Stomach (tissue), 9 donors: ENCODE measurements around the gene SLC6A18. TPM values are rescaled to one million over a fixed set of nuclear protein-coding genes. Genes with fewer than 3 reads are reported as not detected.

Experiments used
- DNase-seq, 2 donors: peaks; one replicate each; pipeline versions ENCODE4 v3.0.0 to v3.0.0-alpha.2; 2013 to 2019
- H3K27ac ChIP-seq, 5 donors: fragments of 200-600 bp in 4 of 5; sonication (generic) in 4 of 5; one replicate each; pipeline ENCODE4 v1.5.1; 2013 to 2019; ENCODE audit warnings: mild to moderate bottlenecking in 1 of 5, moderate library complexity in 1 of 5
- H3K27me3 ChIP-seq, 3 donors: fragments of 200-600 bp; sonication (generic); one replicate each; pipeline ENCODE4 v1.5.1; 2017 to 2019; ENCODE audit warnings: mixed run types in 1 of 3
- H3K36me3 ChIP-seq, 4 donors: fragments of 200-600 bp; sonication (generic); 1 replicate in 3 of 4; 2 replicates in 1 of 4; pipeline ENCODE4 v1.5.1; 2016 to 2019
- H3K4me1 ChIP-seq, 4 donors: fragments of 200-600 bp; sonication (generic); one replicate each; pipeline ENCODE4 v1.5.1; 2016 to 2019
- H3K4me3 ChIP-seq, 4 donors: fragments of 200-600 bp; sonication (generic) in 3 of 4; one replicate each; pipeline ENCODE4 v1.5.1; 2016 to 2019; ENCODE audit warnings: mild to moderate bottlenecking in 1 of 4
- H3K9me3 ChIP-seq, 4 donors: fragments of 200-600 bp; sonication (generic); one replicate each; pipeline ENCODE4 v1.5.1; 2016 to 2019
- CTCF ChIP-seq, 7 experiments: fragments of 450-650 bp in 4 of 7; fragments of 200-600 bp in 3 of 7; sonication (generic) in 3 of 7; IDR thresholded peaks; one replicate each; pipeline ENCODE4 v1.5.1; 2016 to 2019; ENCODE audit warnings: antibody characterized with exemption in 7 of 7, control low read depth in 2 of 7, mild to moderate bottlenecking in 1 of 7
- EP300 ChIP-seq: sonication (generic); formaldehyde crosslinking; IDR thresholded peaks from one replicate; pipeline ENCODE4 v1.6.1; 2017; ENCODE audit warnings: antibody characterized with exemption
- POLR2A ChIP-seq, 4 donors: fragments of 450-650 bp; IDR thresholded peaks; one replicate each; pipeline ENCODE4 v1.6.1; 2016; ENCODE audit warnings: antibody characterized with exemption in 4 of 4, control low read depth in 2 of 4, mild to moderate bottlenecking in 1 of 4, moderate library complexity in 1 of 4
- POLR2AphosphoS5 ChIP-seq, 3 donors: sonication (generic); formaldehyde crosslinking; IDR thresholded peaks; one replicate each; pipeline ENCODE4 v1.6.1; 2016; ENCODE audit warnings: antibody characterized with exemption in 3 of 3
- WGBS, 5 donors: extraction: QIAGEN DNeasy Blood & Tissue Kit in 3 of 5; methylation state at CpG; one replicate each; pipeline versions ENCODE4 v1.1.5 to v1.1.7; 2013 to 2018; 5-methylcytosine and 5-hydroxymethylcytosine counted together
- intact Hi-C: fragments of 100-400 bp; cut with DNase I; formaldehyde crosslinking; loops from one replicate; pipeline ENCODE4 v1.15.1; 2023; ENCODE audit warnings: low total_unique reads
- polyA plus RNA-seq, 3 donors: library from polyadenylated mRNA; stranded (reverse); fragments of 200-250 nt; gene quantifications; one replicate each; pipeline ENCODE4 v1.2.3, GENCODE V29; 2013
- total RNA-seq, 5 donors: library from RNA; depleted of rRNA; stranded (reverse); fragments of >200 nt; gene quantifications; one replicate each; pipeline versions ENCODE4 v1.1.0 to v1.2.3, GENCODE V29; 2014 to 2016
- donor health status: healthy with polysubstance abuse.
- donor health status: Bipolar disorder and iron deficiency.
- donor health status: healthy.

Gene SLC6A18
- total and polyA plus RNA-seq, 8 donors, result not detected

GRCh38 chr5:1242733-1243486 is 17.7 kb downstream of the SLC6A18 start:
- no peak overlapping the region for H3K4me3 ChIP-seq
- peaks cover 0 to 15% (median 8%) of the 10 kb centered on the region in 4 donors for H3K4me1 ChIP-seq
- H3K27ac ChIP-seq, result no peak overlapping the region
- H3K36me3 ChIP-seq, result no peaks in the 10 kb centered on the region
- intact Hi-C loops, result no loop called here
- TF ChIP-seq EP300 (no peak), POLR2A (IDR thresholded peaks at IDR 0.05) (no peak), CTCF (IDR thresholded peaks at IDR 0.05) (no peak), POLR2AphosphoS5 (IDR thresholded peaks at IDR 0.05) (no peak)
- WGBS, 5 donors, result 67 to 80% (median 78%) methylated on average over 3 to 14 of the region's 14 CpGs
- H3K9me3 ChIP-seq, result no peaks in the 10 kb centered on the region
- peaks cover 8 to 56% (median 28%) of the 10 kb centered on the region in 3 donors for H3K27me3 ChIP-seq
- DNase-seq, result no peak

- peaks cover 0 to 15% (median 8%) of the 10 kb centered on the region in 4 donors for H3K4me1 ChIP-seq
- no peak for TF ChIP-seq CTCF (IDR thresholded peaks at IDR 0.05)
- TF ChIP-seq POLR2AphosphoS5 (IDR thresholded peaks at IDR 0.05), result no peak
- TF ChIP-seq EP300, result no peak
- TF ChIP-seq POLR2A (IDR thresholded peaks at IDR 0.05), result no peak
- H3K9me3 ChIP-seq, result no peaks in the 10 kb centered on the region
- 24 to 57% (median 51%) methylated on average over 11 to 33 of the region's 33 CpGs for WGBS, 5 donors
- H3K4me3 ChIP-seq, result no peak overlapping the region
- no peak for DNase-seq
- H3K27me3 ChIP-seq, result peaks cover 8 to 63% (median 28%) of the 10 kb centered on the region in 3 donors
- intact Hi-C loops, result no loop called here
- H3K27ac ChIP-seq, result no peak overlapping the region
- H3K36me3 ChIP-seq, result no peaks in the 10 kb centered on the region
Measured at GRCh38 chr5:1243487-1244130, 18.4 kb downstream of the SLC6A18 start.

GRCh38 chr5:1244255-1244654 is 19.1 kb downstream of the SLC6A18 start:
- no peak overlapping the region for H3K27ac ChIP-seq
- H3K4me3 ChIP-seq, result no peak overlapping the region
- peaks cover 8 to 69% (median 28%) of the 10 kb centered on the region in 3 donors for H3K27me3 ChIP-seq
- intact Hi-C loops, result no loop called here
- 67 to 75% (median 71%) methylated on average over 18 to 21 of the region's 21 CpGs for WGBS, 5 donors
- H3K9me3 ChIP-seq, result no peaks in the 10 kb centered on the region
- TF ChIP-seq EP300 (no peak), POLR2A (IDR thresholded peaks at IDR 0.05) (no peak), POLR2AphosphoS5 (IDR thresholded peaks at IDR 0.05) (no peak), CTCF (IDR thresholded peaks at IDR 0.05) (no peak)
- DNase-seq, result no peak
- peaks cover 0 to 15% (median 8%) of the 10 kb centered on the region in 4 donors for H3K4me1 ChIP-seq
- no peaks in the 10 kb centered on the region for H3K36me3 ChIP-seq

GRCh38 chr5:1244976-1245375 is 19.8 kb downstream of the SLC6A18 start:
- Histone ChIP-seq H3K36me3 (no peaks in the 10 kb centered on the region), H3K9me3 (no peaks in the 10 kb centered on the region), H3K27me3 (peaks cover 8 to 77% (median 28%) of the 10 kb centered on the region in 3 donors), H3K27ac (no peak overlapping the region), H3K4me3 (no peak overlapping the region), H3K4me1 (peaks cover 0 to 15% (median 8%) of the 10 kb centered on the region in 4 donors)
- no peak for TF ChIP-seq CTCF (IDR thresholded peaks at IDR 0.05)
- no peak for TF ChIP-seq POLR2A (IDR thresholded peaks at IDR 0.05)
- TF ChIP-seq POLR2AphosphoS5 (IDR thresholded peaks at IDR 0.05), result no peak
- TF ChIP-seq EP300, result no peak
- WGBS, 5 donors, result 49 to 83% (median 59%) methylated on average over 1 to 10 of the region's 10 CpGs
- intact Hi-C loops, result no loop called here
- peak in 1 of 2 donors; percentile 26 for DNase-seq
